ENCODE data around the gene ZNF219. TPM values are rescaled to one million over a fixed set of nuclear protein-coding genes. Genes with fewer than 3 reads are reported as not detected.

The ZNF219 gene
- total and polyA plus RNA-seq, 2 of the 13 experiments (the other 11 are each of a cell fraction or from before 2014, with no cell fraction given) = 34.5 to 36.6 TPM

DNA sequence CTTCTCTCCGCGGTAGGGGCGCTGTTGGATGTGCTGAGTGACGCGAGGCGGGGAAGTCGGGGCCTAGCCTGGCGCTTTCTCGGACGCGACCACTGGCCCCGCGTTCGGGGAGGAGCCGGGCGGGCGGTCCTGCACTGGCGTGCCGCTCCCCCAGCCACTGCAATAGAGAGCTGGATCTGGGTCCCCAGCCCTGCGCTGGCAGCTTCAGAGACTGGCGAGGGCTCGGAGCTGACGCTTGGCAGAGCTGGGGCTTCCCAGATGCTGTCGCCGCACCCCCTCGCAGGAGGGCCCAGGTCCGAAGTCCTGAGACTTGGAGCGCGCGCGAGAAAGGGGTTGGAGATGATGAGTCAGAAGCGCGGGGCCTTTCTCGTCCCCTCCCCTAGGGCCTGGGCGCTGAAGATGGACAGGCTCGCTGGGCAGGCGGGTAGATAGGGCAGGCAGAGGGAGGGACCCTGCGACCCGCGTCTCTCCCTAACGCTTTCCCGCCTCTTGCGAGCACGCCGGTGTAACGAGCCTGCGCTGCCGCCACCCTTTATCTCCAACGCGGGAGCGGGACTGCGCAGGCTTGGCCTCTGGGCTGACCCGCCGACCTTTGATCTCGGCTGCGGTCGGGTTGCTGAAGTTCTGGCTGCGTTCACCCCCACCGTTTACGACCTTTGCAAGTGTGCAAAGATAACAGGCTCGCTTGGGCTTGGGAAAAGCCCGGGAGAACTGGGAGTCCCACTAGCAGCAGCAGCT lies 5.4 kb upstream of the ZNF219 start (continued):
- TF ChIP-seq, protein P1, sequence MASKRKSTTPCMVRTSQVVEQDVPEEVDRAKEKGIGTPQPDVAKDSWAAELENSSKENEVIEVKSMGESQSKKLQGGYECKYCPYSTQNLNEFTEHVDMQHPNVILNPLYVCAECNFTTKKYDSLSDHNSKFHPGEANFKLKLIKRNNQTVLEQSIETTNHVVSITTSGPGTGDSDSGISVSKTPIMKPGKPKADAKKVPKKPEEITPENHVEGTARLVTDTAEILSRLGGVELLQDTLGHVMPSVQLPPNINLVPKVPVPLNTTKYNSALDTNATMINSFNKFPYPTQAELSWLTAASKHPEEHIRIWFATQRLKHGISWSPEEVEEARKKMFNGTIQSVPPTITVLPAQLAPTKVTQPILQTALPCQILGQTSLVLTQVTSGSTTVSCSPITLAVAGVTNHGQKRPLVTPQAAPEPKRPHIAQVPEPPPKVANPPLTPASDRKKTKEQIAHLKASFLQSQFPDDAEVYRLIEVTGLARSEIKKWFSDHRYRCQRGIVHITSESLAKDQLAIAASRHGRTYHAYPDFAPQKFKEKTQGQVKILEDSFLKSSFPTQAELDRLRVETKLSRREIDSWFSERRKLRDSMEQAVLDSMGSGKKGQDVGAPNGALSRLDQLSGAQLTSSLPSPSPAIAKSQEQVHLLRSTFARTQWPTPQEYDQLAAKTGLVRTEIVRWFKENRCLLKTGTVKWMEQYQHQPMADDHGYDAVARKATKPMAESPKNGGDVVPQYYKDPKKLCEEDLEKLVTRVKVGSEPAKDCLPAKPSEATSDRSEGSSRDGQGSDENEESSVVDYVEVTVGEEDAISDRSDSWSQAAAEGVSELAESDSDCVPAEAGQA (IDR thresholded peaks at IDR 0.05; ENCODE audit: low read depth) = peak; percentile 79
- TF ChIP-seq, protein P1 (CRISPR knock-in tag; IDR thresholded peaks at IDR 0.05; ENCODE audit: borderline replicate concordance) = no peak; the same call in 1 of the 2 replicates
- TF ChIP-seq STAG1 (CRISPR knock-in tag; IDR thresholded peaks at IDR 0.05) = 0 out of 2 replicates have a peak, but pooled peaks have one; percentile 16
- peak; percentile 90 for TF ChIP-seq ZNF224 (CRISPR knock-in tag; IDR thresholded peaks at IDR 0.05)
- peak; percentile 96 for TF ChIP-seq RXRA (CRISPR knock-in tag; IDR thresholded peaks at IDR 0.05)
- TF ChIP-seq, protein P2, sequence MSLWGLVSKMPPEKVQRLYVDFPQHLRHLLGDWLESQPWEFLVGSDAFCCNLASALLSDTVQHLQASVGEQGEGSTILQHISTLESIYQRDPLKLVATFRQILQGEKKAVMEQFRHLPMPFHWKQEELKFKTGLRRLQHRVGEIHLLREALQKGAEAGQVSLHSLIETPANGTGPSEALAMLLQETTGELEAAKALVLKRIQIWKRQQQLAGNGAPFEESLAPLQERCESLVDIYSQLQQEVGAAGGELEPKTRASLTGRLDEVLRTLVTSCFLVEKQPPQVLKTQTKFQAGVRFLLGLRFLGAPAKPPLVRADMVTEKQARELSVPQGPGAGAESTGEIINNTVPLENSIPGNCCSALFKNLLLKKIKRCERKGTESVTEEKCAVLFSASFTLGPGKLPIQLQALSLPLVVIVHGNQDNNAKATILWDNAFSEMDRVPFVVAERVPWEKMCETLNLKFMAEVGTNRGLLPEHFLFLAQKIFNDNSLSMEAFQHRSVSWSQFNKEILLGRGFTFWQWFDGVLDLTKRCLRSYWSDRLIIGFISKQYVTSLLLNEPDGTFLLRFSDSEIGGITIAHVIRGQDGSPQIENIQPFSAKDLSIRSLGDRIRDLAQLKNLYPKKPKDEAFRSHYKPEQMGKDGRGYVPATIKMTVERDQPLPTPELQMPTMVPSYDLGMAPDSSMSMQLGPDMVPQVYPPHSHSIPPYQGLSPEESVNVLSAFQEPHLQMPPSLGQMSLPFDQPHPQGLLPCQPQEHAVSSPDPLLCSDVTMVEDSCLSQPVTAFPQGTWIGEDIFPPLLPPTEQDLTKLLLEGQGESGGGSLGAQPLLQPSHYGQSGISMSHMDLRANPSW (CRISPR knock-in tag; IDR thresholded peaks at IDR 0.05; ENCODE audit: borderline replicate concordance) = peak; percentile 99; the same call in 1 of the 2 replicates
- no peak; the same call in 1 of the 2 replicates for TF ChIP-seq HCFC1 (IDR thresholded peaks at IDR 0.05; ENCODE audit: low read depth, low read length)
- TF ChIP-seq, protein P3, sequence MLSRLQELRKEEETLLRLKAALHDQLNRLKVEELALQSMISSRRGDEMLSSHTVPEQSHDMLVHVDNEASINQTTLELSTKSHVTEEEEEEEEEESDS (CRISPR knock-in tag; IDR thresholded peaks at IDR 0.05; ENCODE audit: borderline replicate concordance) = peak; percentile 97
- no peak for TF ChIP-seq PCBP2 (optimal IDR thresholded peaks at IDR 0.05; ENCODE audit: low read depth, low read length, poor library complexity, severe bottlenecking)
- TF ChIP-seq ZBTB10 (CRISPR knock-in tag; IDR thresholded peaks at IDR 0.05; ENCODE audit: borderline replicate concordance) = peak; percentile 87
- peak; percentile 55 for TF ChIP-seq TP53 (CRISPR knock-in tag; conservative IDR thresholded peaks at IDR 0.05)
- peak; percentile 70; the same call in 1 of the 2 replicates for TF ChIP-seq ZBTB1 (CRISPR knock-in tag; IDR thresholded peaks at IDR 0.05; ENCODE audit: borderline replicate concordance)
- TF ChIP-seq, protein P4, sequence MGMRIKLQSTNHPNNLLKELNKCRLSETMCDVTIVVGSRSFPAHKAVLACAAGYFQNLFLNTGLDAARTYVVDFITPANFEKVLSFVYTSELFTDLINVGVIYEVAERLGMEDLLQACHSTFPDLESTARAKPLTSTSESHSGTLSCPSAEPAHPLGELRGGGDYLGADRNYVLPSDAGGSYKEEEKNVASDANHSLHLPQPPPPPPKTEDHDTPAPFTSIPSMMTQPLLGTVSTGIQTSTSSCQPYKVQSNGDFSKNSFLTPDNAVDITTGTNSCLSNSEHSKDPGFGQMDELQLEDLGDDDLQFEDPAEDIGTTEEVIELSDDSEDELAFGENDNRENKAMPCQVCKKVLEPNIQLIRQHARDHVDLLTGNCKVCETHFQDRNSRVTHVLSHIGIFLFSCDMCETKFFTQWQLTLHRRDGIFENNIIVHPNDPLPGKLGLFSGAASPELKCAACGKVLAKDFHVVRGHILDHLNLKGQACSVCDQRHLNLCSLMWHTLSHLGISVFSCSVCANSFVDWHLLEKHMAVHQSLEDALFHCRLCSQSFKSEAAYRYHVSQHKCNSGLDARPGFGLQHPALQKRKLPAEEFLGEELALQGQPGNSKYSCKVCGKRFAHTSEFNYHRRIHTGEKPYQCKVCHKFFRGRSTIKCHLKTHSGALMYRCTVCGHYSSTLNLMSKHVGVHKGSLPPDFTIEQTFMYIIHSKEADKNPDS (CRISPR knock-in tag; IDR thresholded peaks at IDR 0.05) = peak; percentile 87; the same call in 1 of the 2 replicates
- TF ChIP-seq HNRNPLL (IDR thresholded peaks at IDR 0.05; ENCODE audit: low read depth, low read length, poor library complexity, severe bottlenecking) = peak; percentile 91

Data from HepG2 (cell line).